ENCODE results near the gene UBE2D2. TPM values are rescaled to one million over a fixed set of nuclear protein-coding genes. Genes with fewer than 3 reads are reported as not detected.
"Not testable (repeated sequence)": the region's sequence is repeated elsewhere in the genome, so short reads cannot be mapped to it uniquely, and the experiment has no call there.

Gene UBE2D2
- total and polyA plus RNA-seq, 5 donors, result 111 to 138 (median 118) TPM

DNA sequence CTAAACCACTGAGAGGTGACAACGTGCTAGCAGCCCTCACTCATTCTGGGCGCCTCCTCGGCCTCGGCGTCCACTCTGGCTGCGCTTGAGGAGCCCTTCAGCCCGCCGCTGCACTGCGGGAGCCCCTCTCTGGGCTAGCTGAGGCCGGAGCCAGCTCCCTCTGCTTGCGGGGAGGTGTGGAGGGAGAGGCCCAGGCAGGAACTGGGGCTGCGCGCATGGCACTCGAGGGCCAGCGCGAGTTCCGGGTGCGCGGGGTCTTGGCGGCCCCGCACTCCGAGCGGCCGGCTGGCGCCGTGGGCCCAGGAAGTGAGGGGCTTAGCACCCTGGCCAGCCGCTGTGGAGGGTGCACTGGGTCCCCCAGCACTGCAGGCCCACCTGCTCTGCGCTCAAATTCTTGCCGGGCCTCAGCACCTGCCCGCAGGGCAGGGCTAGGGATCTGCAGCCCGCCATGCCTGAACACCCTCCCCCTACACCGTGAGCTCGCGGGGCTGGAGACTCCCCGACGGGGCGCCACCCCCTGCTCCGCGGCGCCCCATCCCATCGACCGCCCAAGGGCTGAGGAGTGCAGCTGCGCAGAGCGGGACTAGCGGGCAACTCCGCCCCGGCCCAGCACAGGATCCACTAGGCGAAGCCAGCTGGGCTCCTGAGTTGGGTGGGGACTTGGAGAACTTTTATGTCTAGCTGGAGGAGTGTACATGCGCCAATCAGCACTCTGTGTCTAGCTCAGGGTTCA is 11.8 kb upstream of the UBE2D2 start:
- Histone ChIP-seq H3K9me3 (ENCODE audit: control insufficient read depth, low read length) (no peaks in the 10 kb centered on the region), H3K27ac (ENCODE audit: low read length) (no peak overlapping the region), H3K4me3 (ENCODE audit: low read length) (no peak overlapping the region), H3K4me1 (ENCODE audit: control insufficient read depth, insufficient read depth, low read length) (no peaks in the 10 kb centered on the region), H3K27me3 (ENCODE audit: control insufficient read depth, insufficient read depth) (no peaks in the 10 kb centered on the region)
- peak in 1 of 3 donors; percentile 47 for DNase-seq
- WGBS, result 98% methylated on average over 49 of the region's 49 CpGs
- peak; percentile 37 to 60 for ATAC-seq
- intact Hi-C loops (cut with DNase I), result no loop called here

- H3K4me1 ChIP-seq (ENCODE audit: control insufficient read depth, insufficient read depth, low read length); H3K4me3 ChIP-seq (ENCODE audit: low read length); ATAC-seq; H3K27me3 ChIP-seq (ENCODE audit: control insufficient read depth, insufficient read depth); DNase-seq; H3K9me3 ChIP-seq (ENCODE audit: control insufficient read depth, low read length); H3K27ac ChIP-seq (ENCODE audit: low read length); intact Hi-C loops (cut with DNase I): not testable (repeated sequence)
- WGBS, result 89% methylated on average over 12 of the region's 12 CpGs
These were observed 10.9 kb upstream of the UBE2D2 start for GRCh38 chr5:139550051-139550872.

- DNase-seq, result no peak
- Histone ChIP-seq H3K9me3 (ENCODE audit: control insufficient read depth, low read length) (no peaks in the 10 kb centered on the region), H3K4me1 (ENCODE audit: control insufficient read depth, insufficient read depth, low read length) (no peaks in the 10 kb centered on the region), H3K27ac (ENCODE audit: low read length) (no peak overlapping the region), H3K4me3 (ENCODE audit: low read length) (no peak overlapping the region), H3K27me3 (ENCODE audit: control insufficient read depth, insufficient read depth) (no peaks in the 10 kb centered on the region)
- 64% methylated on average over 2 of the region's 2 CpGs for WGBS
- ATAC-seq, result no peak
- intact Hi-C loops (cut with DNase I), result no loop called here
These were observed 9.8 kb upstream of the UBE2D2 start for GRCh38 chr5:139551191-139551889.

- DNase-seq (no peak), ATAC-seq (no peak)
- intact Hi-C loops (cut with DNase I), result no loop called here
- Histone ChIP-seq H3K27ac (ENCODE audit: low read length) (no peak overlapping the region), H3K4me1 (ENCODE audit: control insufficient read depth, insufficient read depth, low read length) (no peaks in the 10 kb centered on the region), H3K4me3 (ENCODE audit: low read length) (no peak overlapping the region), H3K27me3 (ENCODE audit: control insufficient read depth, insufficient read depth) (no peaks in the 10 kb centered on the region), H3K9me3 (ENCODE audit: control insufficient read depth, low read length) (no peaks in the 10 kb centered on the region)
- 93% methylated on average over 11 of the region's 11 CpGs for WGBS
These were observed 8.1 kb upstream of the UBE2D2 start for GRCh38 chr5:139552893-139553575.

DNA sequence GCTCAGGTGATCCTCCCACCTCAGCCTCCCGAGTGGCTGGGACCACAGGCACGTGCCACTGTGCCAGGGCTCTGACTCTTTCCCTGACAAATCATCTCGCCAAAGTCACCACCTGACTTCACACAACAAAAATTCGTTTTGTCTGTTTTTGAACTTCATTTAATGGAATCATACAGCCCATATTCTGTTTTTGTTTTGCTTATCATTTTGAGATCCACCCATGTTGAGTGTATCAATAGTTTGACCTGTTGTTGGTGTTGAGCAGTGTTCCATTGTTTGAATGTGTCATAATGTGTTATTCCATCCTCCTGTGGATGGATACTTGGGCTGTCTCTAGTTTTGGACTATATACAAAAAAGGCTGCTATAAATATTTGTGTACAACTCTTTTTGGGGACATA is 6.9 kb upstream of the UBE2D2 start:
- no peaks in the 10 kb centered on the region for H3K27me3 ChIP-seq (ENCODE audit: control insufficient read depth, insufficient read depth)
- no peak overlapping the region for H3K27ac ChIP-seq (ENCODE audit: low read length)
- no peak for ATAC-seq
- no peak overlapping the region for H3K4me3 ChIP-seq (ENCODE audit: low read length)
- WGBS, result 77% methylated on average over 4 of the region's 4 CpGs
- no peaks in the 10 kb centered on the region for H3K4me1 ChIP-seq (ENCODE audit: control insufficient read depth, insufficient read depth, low read length)
- DNase-seq, result no peak
- intact Hi-C loops (cut with DNase I), result no loop called here
- H3K9me3 ChIP-seq (ENCODE audit: control insufficient read depth, low read length), result no peaks in the 10 kb centered on the region

- ATAC-seq (no peak), DNase-seq (no peak)
- Histone ChIP-seq H3K4me3 (ENCODE audit: low read length) (no peak overlapping the region), H3K9me3 (ENCODE audit: control insufficient read depth, low read length) (no peaks in the 10 kb centered on the region), H3K27ac (ENCODE audit: low read length) (no peak overlapping the region), H3K4me1 (ENCODE audit: control insufficient read depth, insufficient read depth, low read length) (peaks cover under 1% of the 10 kb centered on the region), H3K27me3 (ENCODE audit: control insufficient read depth, insufficient read depth) (no peaks in the 10 kb centered on the region)
- WGBS, result 67% methylated on average over 2 of the region's 2 CpGs
- intact Hi-C loops (cut with DNase I), result no loop called here
These were observed 3.3 kb upstream of the UBE2D2 start for GRCh38 chr5:139557811-139558210.

GRCh38 chr5:139561655-139562451 is 714 bp downstream of the UBE2D2 start:
- Histone ChIP-seq H3K27me3 (ENCODE audit: control insufficient read depth, insufficient read depth) (no peaks in the 10 kb centered on the region), H3K4me1 (ENCODE audit: control insufficient read depth, insufficient read depth, low read length) (peaks cover 10% of the 10 kb centered on the region), H3K9me3 (ENCODE audit: control insufficient read depth, low read length) (no peaks in the 10 kb centered on the region), H3K27ac (ENCODE audit: low read length) (peak overlapping the region; percentile 91), H3K4me3 (ENCODE audit: low read length) (peak overlapping the region; percentile 86)
- DNase-seq (peak in 2 of 3 donors; percentile 79 to 85), ATAC-seq (peak; percentile 48 to 63)
- intact Hi-C loops (cut with DNase I), result no loop called here
- WGBS, result under 1% methylated on average over 57 of the region's 57 CpGs

DNA sequence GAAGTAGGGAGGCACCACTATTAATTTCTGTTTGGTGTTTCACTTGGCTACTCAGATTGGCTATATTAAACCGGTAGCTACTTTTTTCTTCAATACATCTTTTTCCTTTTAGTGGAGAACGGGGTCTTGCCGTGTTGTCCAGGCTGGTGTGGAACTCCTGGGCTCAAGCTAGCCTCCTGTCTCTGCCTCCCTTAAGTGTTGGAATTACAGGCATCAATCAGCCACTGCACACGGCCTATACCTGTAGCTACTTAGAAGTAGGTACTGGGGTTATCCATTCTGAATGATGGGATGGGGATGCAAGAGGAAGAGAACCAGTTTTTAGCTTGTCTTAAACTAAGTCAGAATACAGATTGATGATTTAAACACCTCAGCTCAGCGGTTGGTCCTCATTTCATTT is 1.7 kb downstream of the UBE2D2 start:
- Histone ChIP-seq H3K9me3 (ENCODE audit: control insufficient read depth, low read length) (no peaks in the 10 kb centered on the region), H3K27me3 (ENCODE audit: control insufficient read depth, insufficient read depth) (no peaks in the 10 kb centered on the region), H3K4me3 (ENCODE audit: low read length) (peak overlapping the region; percentile 86), H3K27ac (ENCODE audit: low read length) (no peak overlapping the region), H3K4me1 (ENCODE audit: control insufficient read depth, insufficient read depth, low read length) (peaks cover 10% of the 10 kb centered on the region)
- intact Hi-C loops (cut with DNase I), result no loop called here
- DNase-seq (no peak), ATAC-seq (no peak)
- WGBS, result 32% methylated on average over 5 of the region's 5 CpGs

GRCh38 chr5:139565411-139566305 is 4.5 kb downstream of the UBE2D2 start:
- Histone ChIP-seq H3K27ac (ENCODE audit: low read length) (peak overlapping the region; percentile 66), H3K27me3 (ENCODE audit: control insufficient read depth, insufficient read depth) (no peaks in the 10 kb centered on the region), H3K4me1 (ENCODE audit: control insufficient read depth, insufficient read depth, low read length) (peaks cover 12% of the 10 kb centered on the region), H3K4me3 (ENCODE audit: low read length) (no peak overlapping the region), H3K9me3 (ENCODE audit: control insufficient read depth, low read length) (no peaks in the 10 kb centered on the region)
- no peak for ATAC-seq
- intact Hi-C loops (cut with DNase I), result no loop called here
- no peak for DNase-seq
- 63% methylated on average over 6 of the region's 6 CpGs for WGBS

All from right cardiac atrium (tissue), 5 donors.